KOPT-K1 (cell line): ENCODE measurements around the gene ZNF674.

Experiments
- H3K27ac ChIP-seq: fragments of 200-600 bp; sonication (generic); 2 replicates; pipeline ENCODE4 v1.5.1; 2016; ENCODE audit warnings: antibody characterized with exemption, mild to moderate bottlenecking, low read depth, low read length; ENCODE audit not compliant: poor library complexity, severe bottlenecking
- H3K36me3 ChIP-seq: fragments of 200-600 bp; sonication (generic); 2 replicates; pipeline ENCODE4 v1.5.1; 2017; ENCODE audit warnings: antibody characterized with exemption, mild to moderate bottlenecking, low read length, moderate library complexity; ENCODE audit not compliant: insufficient read depth
- H3K9me3 ChIP-seq: fragments of 200-600 bp; sonication (generic); 2 replicates; pipeline ENCODE4 v1.5.1; 2017; ENCODE audit warnings: antibody characterized with exemption, low read length, mild to moderate bottlenecking; ENCODE audit not compliant: insufficient read depth, poor library complexity, severe bottlenecking

The ZNF674 gene

GRCh38 chrX:46545111-46546005 is at the start of gene ZNF674:
Gene ZNF674 (minus strand): TSS chrX:46545421. CDS start chrX:46542087, 3,334 bp downstream.
- Histone ChIP-seq H3K27ac (peak within 1 kb of the TSS; percentile 83), H3K9me3 (no peaks in the 10 kb centered on the region)

DNA sequence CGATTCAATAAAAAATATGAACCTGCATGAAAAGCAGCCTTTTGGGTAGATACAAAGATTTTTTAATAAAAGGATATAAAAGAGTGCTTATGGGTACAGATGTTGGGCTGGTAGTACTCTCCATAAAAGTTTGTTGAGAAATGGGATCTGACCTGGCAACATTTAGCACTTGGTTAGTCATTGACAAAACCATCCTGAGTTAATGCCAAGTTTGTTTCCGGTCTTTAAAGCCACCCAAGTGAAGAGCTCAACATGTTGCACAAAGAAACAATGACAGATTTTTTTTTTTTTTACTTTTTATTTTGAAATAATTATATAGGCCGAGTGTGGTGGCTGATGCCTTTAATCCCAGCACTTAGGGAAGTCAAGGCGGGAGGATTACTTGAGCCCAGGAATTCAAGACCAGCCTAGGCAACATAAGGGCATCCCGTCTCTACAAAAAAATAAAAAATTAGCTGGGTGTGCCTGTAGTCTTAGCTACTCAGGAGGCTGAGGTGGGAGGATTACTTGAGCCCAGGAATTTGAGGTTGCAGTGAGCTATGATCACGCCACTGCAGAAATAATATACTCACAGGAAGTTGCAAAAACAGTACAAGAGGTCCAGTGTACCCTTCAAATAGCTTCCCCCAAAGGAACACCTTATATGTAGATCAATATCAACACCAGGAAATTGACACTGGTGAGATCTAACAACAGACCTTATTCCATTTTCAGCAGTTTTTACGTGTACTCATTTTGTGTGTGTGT is 44.9 kb upstream of the ZNF674 start:
- no peak overlapping the region for H3K27ac ChIP-seq
- no peaks in the 10 kb centered on the region for H3K36me3 ChIP-seq
- H3K9me3 ChIP-seq = no peaks in the 10 kb centered on the region

More at GRCh38 chrX:46545111-46546005, at the start of gene ZNF674:
- H3K36me3 ChIP-seq = peaks cover 18% of the 10 kb centered on the region

- Histone ChIP-seq H3K36me3 (no peaks in the 10 kb centered on the region), H3K9me3 (no peaks in the 10 kb centered on the region), H3K27ac (peak overlapping the region; percentile 85)
Observed at GRCh38 chrX:46588263-46588662, 43.0 kb upstream of the ZNF674 start.

DNA sequence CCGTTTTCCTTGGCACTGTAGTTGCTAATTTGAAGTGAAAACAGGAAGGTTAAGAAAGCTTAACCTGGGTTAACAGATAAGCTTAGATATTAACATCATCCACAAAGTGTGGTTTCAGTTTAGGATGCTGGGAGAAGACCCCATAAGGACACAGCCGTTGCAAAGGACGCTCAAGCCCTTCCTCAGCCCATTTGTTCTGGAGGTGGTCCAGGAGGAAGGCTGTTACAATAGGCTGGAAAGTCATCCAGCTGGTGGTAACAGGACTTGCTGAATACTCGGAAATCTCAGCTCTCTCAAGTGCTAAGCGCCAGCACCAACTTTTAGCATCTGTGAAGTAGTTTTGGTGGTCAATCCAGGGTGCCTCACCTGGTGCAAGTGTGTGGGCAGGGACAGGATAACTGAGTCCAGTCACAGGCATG is 42.5 kb upstream of the ZNF674 start:
- H3K9me3 ChIP-seq = no peaks in the 10 kb centered on the region
- H3K36me3 ChIP-seq = no peaks in the 10 kb centered on the region
- peak overlapping the region; percentile 85 for H3K27ac ChIP-seq

DNA sequence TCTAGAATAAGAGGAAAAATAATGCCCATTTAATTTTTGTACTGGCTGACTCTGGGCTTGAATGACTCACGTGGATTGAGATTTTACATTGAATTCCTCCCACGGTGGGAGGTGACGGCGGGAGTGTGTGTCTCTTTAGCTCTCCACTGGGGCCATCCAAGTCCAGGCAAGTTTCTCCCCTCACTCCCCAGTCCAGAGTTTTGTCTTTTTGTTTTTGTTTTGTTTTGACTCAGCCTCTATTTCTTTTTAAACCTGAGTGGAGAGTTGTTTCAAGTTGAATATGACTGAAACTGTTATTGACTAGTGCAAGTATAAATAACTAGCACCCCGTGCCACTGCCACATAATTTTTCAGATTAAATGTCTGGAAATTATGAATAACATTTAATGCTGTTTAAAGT is 41.9 kb upstream of the ZNF674 start:
- H3K9me3 ChIP-seq = no peaks in the 10 kb centered on the region
- peak overlapping the region; percentile 85 for H3K27ac ChIP-seq
- no peaks in the 10 kb centered on the region for H3K36me3 ChIP-seq

GRCh38 chrX:46584736-46585135 is 39.5 kb upstream of the ZNF674 start:
- Histone ChIP-seq H3K27ac (no peak overlapping the region), H3K9me3 (no peaks in the 10 kb centered on the region), H3K36me3 (no peaks in the 10 kb centered on the region)

DNA sequence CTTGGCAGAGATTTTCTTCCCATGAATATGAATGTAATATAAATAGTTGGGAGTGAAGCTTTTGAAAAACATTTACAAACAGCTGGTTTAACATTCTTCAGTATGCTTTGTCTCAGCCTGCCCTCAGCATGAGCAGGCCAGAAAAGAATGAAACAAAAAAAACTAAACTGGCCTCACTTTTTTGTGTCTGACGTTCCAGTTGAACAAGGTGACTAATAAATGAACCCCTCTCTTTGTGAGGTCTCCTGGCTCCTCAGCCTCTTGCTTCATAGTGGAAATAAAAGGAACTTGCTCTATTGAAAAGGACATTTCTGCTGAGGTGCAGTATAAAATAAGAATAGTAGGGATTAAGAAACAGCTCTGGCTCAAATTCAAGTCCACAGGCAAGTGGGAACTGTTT is 37.7 kb upstream of the ZNF674 start:
- H3K9me3 ChIP-seq = no peaks in the 10 kb centered on the region
- H3K36me3 ChIP-seq = no peaks in the 10 kb centered on the region
- no peak overlapping the region for H3K27ac ChIP-seq

- Histone ChIP-seq H3K36me3 (no peaks in the 10 kb centered on the region; the same call in 1 of the 2 replicates), H3K27ac (no peak overlapping the region), H3K9me3 (no peaks in the 10 kb centered on the region)
Observed at GRCh38 chrX:46582325-46582724, 37.1 kb upstream of the ZNF674 start.

DNA sequence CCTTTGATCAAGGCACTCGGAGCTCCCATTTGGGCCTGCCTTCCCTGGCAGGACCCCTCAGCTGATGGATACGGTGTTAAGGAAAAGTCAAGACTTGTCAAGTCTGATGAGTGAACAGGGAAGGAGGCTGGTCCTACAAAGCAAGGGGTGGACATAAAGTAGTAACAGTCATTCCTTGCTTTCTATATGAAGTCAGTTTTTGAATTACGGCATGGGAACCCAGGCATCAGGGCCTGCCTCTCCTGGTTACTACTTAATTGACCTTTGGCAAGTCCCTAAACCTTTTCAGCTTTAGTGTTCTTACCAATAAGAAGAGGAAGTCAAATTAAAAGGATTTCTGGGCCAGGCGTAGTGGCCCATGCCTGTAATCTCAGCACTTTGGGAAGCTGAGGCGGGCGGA is 35.4 kb upstream of the ZNF674 start:
- Histone ChIP-seq H3K27ac (no peak overlapping the region), H3K9me3 (no peaks in the 10 kb centered on the region)

GRCh38 chrX:46579250-46579649 is 34.0 kb upstream of the ZNF674 start:
- H3K27ac ChIP-seq = no peak overlapping the region
- no peaks in the 10 kb centered on the region for H3K9me3 ChIP-seq
- H3K36me3 ChIP-seq = no peaks in the 10 kb centered on the region; the same call in 1 of the 2 replicates

More for the DNA sequence above, 35.4 kb upstream of the ZNF674 start:
- H3K36me3 ChIP-seq = no peaks in the 10 kb centered on the region; the same call in 1 of the 2 replicates

GRCh38 chrX:46577221-46578005 is 32.2 kb upstream of the ZNF674 start:
- Histone ChIP-seq H3K36me3 (no peaks in the 10 kb centered on the region; the same call in 1 of the 2 replicates), H3K27ac (no peak overlapping the region), H3K9me3 (no peaks in the 10 kb centered on the region)

- Histone ChIP-seq H3K36me3 (no peaks in the 10 kb centered on the region; the same call in 1 of the 2 replicates), H3K27ac (no peak overlapping the region), H3K9me3 (no peaks in the 10 kb centered on the region)
Observed at GRCh38 chrX:46576458-46576857, 31.2 kb upstream of the ZNF674 start.

DNA sequence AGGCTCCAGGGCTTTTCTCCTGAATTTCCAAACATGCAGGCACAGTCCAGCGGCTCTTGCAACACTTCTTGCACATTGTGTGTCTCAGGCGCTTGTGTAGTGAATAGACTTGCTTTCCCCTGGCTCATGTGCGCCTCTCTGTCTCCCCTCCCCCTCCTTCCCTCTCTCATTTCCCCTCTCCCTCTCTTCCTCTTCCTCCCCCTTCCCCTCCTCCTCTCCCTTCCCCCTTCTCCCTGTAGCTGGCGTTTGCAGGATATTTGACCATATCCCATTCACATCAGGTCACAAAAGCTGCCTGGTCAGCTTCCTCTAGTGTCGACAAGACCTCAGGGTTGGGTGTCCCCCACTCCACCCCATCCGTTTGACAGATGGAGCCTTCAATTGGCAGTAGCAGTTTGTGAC is 30.8 kb upstream of the ZNF674 start:
- Histone ChIP-seq H3K27ac (no peak overlapping the region), H3K9me3 (no peaks in the 10 kb centered on the region), H3K36me3 (no peaks in the 10 kb centered on the region; the same call in 1 of the 2 replicates)

DNA sequence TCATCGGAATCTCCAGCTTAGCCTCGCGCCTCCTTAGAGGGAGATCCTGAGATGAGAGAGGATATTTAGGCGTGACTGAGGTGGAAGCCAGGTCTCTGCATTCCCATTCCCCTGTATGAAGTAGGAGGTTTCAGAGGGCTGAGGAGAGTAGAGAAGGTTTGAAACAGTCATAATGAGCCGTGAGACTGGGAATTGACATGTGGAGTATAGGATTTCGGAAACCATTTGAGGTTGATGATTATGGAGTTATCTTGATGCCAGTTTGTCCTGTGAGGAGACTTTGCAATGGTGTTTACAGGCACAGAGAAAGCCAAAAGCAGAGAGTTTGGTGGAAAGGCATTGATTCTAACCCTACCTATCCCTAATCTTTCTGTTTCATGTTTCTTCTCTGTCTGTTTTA is 30.4 kb upstream of the ZNF674 start:
- Histone ChIP-seq H3K27ac (no peak overlapping the region), H3K9me3 (no peaks in the 10 kb centered on the region), H3K36me3 (no peaks in the 10 kb centered on the region; the same call in 1 of the 2 replicates)
